NCI-H345 treated with DMSO at 0.1 percent for 48 hours (cell line): ENCODE measurements around the gene ADAM22.
"Not testable (repeated sequence)": the region's sequence is repeated elsewhere in the genome, so short reads cannot be mapped to it uniquely, and the experiment has no call there.

ENCODE experiments used
- DNase-seq: peaks from one replicate; lab custom pipeline; 2025; ENCODE audit not compliant: unreplicated experiment; lab: John Stamatoyannopoulos, UW

Gene ADAM22

DNA sequence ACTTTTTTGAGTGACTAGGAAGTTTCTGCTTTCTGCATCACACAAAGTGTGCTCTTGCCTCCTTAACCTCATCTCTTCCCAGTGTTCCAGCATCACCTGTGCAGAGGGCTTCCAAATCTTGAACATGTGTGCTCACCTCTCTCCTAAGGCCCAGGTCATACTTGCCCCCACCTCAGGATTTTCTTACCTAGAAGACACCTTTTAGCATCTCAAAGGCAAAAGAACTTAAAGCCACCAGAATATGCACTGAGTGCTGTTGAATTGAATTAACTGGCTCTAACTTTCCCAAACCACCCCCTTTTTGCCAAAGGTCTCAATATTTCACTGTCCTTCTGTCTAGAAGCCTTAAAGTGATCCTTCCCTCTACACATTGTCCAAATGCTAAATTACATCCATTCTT lies 219.3 kb downstream of the ADAM22 start:
- no peak for DNase-seq

DNA sequence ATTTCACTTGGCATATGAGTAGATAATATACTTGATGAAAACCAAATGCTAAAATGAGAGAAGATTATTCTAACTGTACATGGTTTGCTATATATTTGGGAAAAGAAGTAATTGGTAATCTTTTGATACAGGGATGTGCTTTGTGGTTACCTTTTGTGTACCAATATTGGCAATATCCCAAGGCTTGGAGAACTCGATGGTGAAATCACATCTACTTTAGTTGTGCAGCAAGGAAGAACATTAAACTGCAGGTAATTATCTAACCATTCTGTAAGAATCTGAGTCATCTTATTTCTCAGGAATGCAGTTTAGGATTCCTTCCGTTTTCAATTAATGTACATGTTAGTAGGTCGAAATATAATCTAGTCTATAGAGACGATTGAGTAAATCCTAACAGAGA lies 221.7 kb downstream of the ADAM22 start:
- no peak for DNase-seq

DNA sequence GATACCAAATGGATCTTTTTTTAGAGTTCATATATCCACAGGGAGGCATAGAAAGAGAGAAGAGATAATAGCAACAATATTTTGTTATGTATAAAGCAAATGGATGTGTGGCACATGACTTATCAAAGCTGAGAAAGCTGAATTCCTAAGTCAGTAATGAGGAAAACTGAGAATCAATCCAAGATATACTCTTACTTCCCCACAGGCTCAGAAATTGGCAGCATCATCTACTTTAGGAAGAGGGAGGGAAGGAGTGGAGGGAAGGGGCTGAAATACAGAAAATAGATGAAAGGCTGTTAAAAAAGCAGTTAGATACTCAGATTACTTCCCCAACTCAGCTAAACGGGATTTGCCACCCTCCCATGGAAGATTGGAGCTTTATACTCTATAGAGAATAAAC lies 222.3 kb downstream of the ADAM22 start:
- DNase-seq: no peak

DNA sequence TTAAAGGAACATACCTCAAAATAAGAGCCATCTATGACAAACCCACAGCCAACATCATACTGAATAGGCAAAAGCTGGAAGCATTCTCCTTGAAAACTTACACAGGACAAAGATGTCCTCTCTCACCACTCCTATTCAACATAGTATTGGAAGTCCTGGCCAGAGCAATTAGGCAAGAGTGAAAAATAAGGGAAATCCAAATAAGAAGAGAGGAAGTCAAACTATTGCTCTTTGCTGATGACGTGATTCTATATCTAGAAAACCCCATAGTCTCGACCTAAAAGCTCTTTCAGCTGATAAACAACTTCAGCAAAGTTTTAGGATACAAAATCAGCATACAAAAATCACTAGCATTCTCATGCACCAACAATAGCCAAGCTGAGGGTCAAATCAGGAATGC lies 225.7 kb downstream of the ADAM22 start:
- DNase-seq: not testable (repeated sequence)

DNA sequence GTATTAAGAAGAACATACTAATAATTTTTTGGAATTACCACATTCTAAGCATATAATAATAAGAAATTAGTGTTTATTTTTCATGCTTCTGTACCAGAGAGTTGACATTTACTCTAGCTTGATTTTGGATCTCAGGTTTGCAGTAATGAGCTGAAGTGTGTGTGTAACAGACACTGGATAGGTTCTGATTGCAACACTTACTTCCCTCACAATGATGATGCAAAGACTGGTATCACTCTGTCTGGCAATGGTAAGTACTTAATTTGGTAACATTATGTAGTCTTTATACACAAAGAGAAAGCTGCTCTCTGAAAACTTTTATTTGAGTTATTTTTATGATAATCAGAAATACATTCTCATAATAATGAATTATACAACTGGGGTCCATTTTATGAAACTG lies 231.6 kb downstream of the ADAM22 start:
- no peak for DNase-seq

DNA sequence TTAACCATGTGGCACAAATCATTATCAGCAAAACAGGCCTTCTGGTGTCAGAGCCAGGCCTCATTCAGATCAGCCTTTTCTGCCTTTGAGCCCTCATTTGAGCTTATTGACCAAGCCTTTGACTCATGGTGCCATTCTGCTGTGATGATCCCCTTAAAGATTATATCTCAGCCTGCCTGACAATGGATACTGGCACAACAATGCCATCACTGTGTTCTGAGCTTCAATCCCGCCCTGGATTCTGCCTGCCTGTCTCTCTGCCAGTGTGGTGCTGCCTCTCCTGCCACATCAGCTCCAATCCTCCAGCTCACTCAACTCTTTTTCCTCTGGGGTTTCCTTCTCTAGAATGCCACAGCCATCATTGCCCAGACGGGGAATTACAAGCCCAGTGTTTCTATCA lies 233.2 kb downstream of the ADAM22 start:
- DNase-seq: no peak

DNA sequence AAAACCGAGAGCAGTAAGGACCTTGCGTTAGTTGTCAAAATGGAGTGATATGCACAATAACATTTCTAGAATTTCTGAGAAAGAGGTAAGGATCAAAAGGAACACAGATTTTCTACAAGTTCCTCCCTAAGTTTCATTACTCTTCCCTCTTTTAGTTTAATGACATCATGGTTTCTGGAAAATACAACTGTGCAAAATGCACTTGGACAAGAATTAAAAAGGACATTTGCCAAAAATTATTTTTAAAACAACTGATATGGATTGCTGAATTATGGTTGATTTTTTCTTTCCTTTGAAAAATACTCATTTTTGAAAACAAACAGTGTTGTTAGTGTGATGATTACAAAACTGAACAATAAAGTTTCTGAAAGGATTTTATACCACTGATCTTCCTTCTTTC lies 233.7 kb downstream of the ADAM22 start:
- no peak for DNase-seq

DNA sequence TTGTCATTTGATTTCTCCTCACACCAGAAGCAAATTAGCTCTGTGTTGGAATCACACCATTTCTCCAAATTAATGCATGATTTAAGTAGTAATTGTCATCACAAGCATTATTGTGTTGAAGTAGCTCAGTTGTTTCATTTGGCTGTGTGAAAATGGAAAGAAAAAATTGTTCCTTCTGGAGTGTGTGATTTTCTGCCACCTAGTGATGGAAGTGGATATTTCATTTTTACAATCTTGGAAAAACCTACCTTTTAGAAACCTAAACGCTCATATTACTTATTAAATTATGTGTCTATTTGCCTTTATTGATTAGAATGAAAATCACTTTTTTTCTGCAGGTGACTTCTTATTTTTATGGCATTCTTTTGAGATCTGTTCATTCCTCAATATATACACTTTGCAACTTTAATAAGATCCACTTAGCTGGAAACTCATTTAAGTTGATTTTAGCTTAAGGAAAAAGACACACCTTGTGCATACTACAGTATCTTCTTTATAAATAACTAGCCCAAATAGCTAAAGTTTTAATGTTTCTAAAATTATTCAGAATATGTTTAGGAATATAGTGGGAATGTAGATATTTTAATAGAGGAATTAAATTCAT lies 235.8 kb downstream of the ADAM22 start:
- peak; percentile 10 for DNase-seq

DNA sequence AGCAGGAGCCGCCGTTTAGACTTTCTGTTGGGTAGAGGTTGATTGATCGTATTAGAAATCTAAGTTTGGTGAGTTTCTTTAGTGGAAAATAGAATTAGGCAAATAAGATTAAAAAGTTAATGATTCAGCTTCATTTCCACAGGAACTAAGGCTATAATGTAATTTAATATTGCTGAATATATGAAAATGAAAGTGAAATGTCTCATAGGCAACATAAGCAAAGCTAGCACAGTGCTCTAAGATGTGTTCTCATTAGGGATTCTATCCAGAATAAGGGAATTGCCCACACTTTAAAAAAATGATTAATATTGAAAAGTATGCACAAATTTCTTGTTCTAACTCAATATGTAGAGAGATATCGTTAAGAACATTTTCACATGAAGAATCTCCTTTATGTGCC lies 238.8 kb downstream of the ADAM22 start:
- no peak for DNase-seq

DNA sequence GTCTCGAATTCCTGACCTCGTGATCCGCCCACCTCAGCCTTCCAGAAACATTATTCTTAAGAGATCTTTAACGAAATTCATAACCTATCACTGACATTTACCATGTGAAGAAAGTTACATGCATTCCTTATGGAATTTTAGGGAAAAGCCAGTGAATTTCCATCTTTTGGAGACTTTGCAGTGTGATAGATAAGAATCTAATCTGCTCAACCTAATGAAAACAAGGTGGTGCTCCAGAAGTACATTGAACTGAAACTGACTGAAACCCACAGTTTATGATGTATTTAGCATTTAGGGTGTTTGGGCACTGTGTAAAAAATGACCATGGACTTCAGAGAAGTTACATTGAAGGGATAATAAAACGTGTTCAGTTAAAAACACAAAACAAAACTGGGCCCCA lies 242.1 kb downstream of the ADAM22 start:
- no peak for DNase-seq

DNA sequence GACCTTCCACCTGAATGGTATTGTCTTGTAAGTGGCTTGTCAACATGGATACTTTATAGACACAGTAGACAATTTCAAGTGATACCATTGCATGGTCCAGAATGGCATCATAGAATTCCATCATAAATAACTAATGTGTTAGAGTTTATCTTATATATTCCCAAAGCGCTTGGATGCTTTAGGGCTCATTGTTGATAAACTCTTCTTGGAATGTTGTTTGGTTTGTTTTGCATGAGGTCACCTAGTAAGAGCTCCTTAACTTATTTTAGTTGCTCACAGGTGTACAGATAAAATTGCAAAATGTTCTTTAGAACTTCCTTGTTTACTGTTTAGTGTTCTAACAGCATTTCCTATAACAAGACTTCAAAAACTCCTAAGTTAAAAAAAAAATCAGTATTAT lies 249.0 kb downstream of the ADAM22 start:
- no peak for DNase-seq

DNA sequence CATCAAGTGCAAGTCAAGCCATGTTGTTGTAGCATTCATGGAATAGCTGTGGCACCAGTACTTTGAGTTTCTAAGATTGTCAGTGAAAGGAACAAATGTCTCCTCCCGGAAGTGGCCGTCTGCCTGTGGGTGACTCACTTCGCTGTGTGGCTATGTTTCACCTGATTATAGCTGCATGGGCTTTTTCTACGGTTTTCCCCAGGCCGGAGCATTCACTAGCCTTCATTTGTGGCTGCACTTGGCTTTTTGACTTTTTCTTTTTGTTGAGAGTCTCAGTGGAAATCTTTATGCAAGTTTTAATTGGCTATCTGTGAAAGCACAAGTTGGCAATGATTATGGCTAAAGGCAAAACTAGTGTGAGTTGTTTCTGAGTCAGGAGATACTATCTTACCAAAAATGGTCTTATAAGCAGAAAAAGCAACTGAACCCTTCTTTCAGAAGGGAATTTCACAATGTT lies 250.8 kb downstream of the ADAM22 start:
- DNase-seq: no peak

DNA sequence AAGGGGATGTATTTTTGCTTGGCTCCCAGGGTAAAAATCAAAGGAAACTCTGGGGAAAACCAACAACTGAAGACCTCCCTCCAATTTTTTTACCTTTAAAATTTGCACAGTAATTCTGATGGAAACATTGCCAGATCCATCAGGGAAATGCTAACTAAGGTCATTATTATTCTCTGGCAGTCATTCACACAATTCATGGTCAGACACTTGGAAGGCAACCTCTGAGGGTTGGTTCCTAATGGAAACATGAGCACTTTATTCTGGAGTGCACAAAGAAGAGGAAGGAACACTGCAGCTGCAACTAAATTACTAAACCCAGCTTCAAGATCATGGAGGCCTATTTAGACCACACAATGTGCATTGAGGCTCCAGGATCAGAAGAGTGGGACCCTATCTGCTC lies 251.6 kb downstream of the ADAM22 start:
- DNase-seq: no peak

DNA sequence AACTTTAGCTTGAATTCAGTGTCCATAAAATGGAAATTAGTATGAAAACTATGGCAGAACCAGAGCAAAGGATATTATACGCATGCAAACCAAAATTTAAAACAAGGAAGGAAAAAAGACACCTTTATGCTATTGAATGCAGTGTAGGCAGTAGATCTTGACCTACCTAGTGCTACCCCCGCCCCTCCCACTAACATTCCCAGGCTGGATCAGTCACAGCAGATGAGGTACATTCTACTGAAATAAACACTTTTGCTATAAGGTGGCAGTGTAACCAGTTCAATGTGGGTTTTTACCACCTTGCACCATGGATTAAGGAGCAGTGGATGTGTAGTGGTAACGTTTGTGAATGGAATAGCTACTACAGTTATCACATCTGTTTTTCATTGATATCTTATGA lies 257.9 kb downstream of the ADAM22 start:
- no peak for DNase-seq

DNA sequence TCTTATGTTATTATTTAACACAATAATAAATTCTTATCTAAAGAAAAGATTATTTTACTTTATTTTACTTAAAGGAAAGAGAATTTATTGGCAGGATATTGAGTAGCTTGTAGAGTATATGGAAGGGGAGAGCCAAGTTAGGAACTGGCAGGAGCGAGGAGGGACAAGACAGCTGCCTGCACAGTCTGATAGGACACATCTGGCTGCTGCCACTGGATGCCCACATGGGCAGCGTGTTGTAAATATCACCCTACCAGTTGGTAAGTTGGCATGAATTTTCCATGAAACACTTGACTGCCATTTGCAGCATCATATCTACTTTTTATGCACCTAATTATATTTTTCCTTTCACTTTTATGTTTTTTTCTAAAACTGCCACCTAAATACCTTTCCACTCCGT lies 266.2 kb downstream of the ADAM22 start:
- DNase-seq: no peak

DNA sequence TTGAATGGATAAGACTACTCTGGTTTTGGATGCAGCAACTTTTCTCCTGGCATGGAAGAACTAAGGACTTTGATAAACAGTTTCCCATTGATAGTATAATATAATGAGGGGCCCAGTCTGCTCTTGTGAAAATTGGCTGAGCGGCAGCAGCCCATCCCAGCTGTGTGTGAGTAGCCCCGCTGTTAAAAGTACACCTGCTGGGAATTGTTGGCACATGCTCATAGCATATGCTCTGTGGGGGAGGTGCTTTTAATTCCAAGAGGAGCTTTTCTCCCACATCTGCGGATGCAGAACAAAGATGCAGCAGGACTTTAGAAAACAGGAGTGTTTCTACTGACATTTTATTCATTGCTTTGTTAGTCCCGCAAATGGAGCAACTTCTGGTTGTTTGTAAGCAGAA lies 266.7 kb downstream of the ADAM22 start:
- peak; percentile 78 for DNase-seq

DNA sequence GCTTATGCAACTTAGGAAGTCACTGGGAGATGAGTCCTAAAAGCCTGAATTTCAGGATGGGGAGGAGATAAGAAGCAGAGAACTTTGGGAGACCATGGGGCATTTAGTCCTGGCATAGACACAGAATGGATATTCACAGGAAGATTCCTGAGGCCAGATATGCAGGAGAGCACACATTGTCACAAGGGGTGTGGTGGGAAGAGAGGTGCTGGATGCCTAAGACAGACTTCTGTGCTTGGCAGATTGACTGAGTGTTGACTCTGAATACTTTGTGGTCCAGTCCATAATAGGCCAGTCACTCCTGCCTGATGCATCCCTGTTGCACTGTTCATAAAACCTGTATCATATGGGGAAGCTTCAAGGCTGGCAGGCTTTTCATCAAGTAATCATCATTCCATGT lies 267.3 kb downstream of the ADAM22 start:
- no peak for DNase-seq

DNA sequence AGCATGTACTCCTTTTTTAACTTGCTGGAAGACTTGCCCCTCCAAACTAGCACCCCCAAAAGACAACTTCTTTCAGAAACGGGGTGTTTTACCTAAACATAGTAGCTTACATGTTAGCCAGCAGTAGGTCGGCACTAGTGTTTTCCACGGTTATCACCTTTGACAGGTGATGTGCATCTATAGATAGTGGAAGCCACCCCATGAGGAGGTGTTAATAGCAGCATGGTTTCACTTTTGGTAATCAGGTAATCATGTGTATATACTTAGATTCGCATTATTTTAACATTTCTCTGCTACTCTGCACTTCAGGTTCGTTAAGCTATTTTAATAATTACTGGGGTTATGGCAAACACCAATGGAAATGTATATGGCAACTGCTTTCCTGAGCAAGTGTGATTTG lies 268.2 kb downstream of the ADAM22 start:
- no peak for DNase-seq

DNA sequence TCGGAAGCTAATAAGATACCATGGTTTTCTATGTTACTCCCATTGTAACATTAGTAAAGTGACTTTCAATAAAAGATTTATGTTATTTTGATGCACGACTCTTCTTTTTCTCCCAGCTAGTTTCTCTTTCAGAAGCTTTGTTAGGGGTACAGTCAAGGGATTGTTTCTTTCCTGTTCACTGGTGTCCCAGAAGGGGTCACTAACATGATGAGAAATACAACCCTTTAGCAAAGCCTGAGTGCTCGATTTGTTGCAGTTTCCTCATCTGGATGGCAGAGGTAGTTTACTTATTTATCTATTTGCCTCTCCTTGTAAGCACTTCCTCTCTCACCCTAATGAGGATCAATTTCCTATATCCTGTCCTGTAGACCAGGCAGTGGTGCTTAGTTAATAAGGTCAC lies 268.7 kb downstream of the ADAM22 start:
- no peak for DNase-seq

DNA sequence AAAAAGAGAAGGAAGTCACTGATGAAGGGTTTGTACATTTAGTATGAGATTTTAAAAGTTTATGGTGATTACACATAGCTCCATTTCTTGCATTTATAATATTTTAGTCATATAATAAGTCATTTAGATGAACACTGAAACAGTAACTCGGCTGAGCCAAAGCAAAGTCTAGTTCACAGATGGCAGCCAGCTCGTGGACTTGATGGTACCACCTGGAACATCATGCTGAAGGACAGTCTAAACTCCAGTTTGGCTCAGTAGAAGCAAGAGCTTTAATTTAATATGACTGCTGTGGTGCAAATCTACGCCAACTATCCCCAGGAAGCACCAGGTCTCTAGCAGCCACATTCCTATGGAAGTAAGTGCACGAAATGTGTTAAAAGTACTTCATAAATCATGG lies 269.4 kb downstream of the ADAM22 start:
- DNase-seq: no peak

DNA sequence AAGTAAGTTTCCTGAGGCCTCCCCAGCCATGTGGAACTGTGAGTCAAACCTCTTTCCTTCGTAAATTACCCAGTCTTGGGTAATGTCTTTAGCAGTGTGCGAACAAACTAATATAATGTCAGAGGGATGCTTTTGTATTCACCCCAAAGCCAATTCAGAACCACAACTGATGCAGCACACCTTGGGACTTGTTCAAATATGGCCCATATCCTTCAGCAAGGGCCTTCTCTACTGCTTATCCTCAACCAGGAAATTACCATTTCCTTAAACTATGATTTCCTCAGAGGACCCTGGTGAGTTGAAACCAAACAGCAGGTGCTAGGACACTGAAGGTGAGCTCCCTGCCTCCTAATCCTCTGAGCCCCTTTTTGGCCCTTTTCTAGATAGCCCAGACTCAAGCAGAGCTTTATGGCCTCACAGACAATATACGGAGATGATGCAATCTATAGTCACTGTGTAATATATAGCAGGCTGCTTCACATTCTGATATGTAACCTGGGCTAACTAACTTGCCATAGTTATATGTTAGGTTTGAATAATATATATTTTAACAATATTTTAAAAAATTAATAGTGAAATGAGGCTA lies 270.6 kb downstream of the ADAM22 start:
- DNase-seq: no peak

DNA sequence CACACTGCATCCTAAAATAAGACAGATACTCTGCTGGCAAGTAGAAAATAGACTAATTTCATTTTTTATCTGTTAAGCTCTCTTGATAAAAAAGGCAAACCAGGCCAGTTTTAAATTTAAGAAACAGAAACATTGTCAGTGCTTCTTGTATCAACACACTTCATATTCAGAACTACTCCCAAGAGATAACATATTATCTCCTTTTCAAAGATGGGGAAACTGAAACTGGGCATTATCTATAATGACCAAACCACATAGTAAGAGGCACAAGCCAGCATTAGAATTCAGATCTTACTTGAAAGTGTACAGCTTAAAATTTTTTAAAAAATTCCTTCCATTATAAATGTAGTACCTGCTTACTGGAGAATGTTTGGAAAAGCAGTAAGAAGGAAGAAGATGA lies 271.1 kb downstream of the ADAM22 start:
- no peak for DNase-seq

DNA sequence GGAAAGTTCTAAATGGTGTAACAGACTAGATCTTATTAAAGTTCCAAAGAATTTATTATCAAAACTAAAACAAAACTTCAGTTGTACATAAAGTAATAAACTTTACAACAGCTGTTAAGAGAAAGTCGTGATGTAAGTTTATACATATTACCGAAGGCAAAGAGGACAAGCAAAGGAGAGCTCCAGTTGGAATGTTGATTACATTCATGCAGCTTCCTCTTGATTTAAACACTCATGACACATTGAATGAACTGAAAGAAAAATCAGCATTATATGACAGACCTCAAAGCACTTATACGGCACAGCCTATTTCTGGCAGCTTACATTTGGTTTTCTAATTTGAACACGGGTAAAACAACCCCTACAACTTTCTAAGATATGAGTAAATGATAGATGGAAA lies 272.2 kb downstream of the ADAM22 start:
- DNase-seq: no peak
